AG04450 (cell line): ENCODE results near the gene ACVRL1. TPM values are rescaled to one million over a fixed set of nuclear protein-coding genes. Genes with fewer than 3 reads are reported as not detected.

Source experiments
- CTCF ChIA-PET: fragments of 300-600, 350-600 bp; formaldehyde crosslinking; extraction: SDS; loops from one replicate; lab custom pipeline; 2022; ENCODE audit warnings: antibody characterized with exemption, inconsistent platforms; lab: Charles Lee
- POLR2A ChIA-PET: fragments of 350-600 bp; formaldehyde crosslinking; extraction: SDS; loops from one replicate; lab custom pipeline; 2021; ENCODE audit warnings: antibody characterized with exemption, inconsistent platforms; lab: Yijun Ruan, JAX
- DNase-seq: peaks from one replicate; pipeline ENCODE4 v3.0.0-alpha.2; 2011; ENCODE audit warnings: low read depth, low spot score
- H3K27ac ChIP-seq: one replicate; pipeline ENCODE4 v1.5.1; 2012; ENCODE audit warnings: low read depth, low read length, control low read depth
- H3K27me3 ChIP-seq: one replicate; pipeline ENCODE4 v1.6.0; 2012; ENCODE audit warnings: low read length; ENCODE audit not compliant: control insufficient read depth, insufficient read depth
- H3K4me3 ChIP-seq: 2 replicates; pipeline ENCODE4 v1.5.1; 2011; ENCODE audit warnings: mild to moderate bottlenecking, low read depth, low read length, control low read depth
- H3K9me3 ChIP-seq: 2 replicates; pipeline ENCODE4 v1.5.1; 2012; ENCODE audit warnings: low read length; ENCODE audit not compliant: control insufficient read depth, insufficient read depth
- CTCF ChIP-seq: IDR thresholded peaks from 2 replicates; pipeline ENCODE4 v1.5.1; 2011; ENCODE audit warnings: low read depth, low read length, control low read depth, inconsistent platforms
- polyA plus RNA-seq: library from polyadenylated mRNA; depleted of rRNA; stranded (reverse); fragments of >200 nt; gene quantifications from 2 replicates; pipeline ENCODE4 v1.2.3, GENCODE V29; 2011

ACVRL1 gene
- polyA plus RNA-seq, 1 experiment = 11.1 TPM

GRCh38 chr12:51955702-51956101 is 48.4 kb downstream of the ACVRL1 start:
- H3K4me3 ChIP-seq = no peak overlapping the region
- CTCF ChIA-PET = interaction anchor here (5.3 kb wide), 1 partner anchor 15 kb away, joined by 24 read pairs; no protein-coding TSS in a partner anchor

GRCh38 chr12:51958542-51958941 is 51.2 kb downstream of the ACVRL1 start:
- Histone ChIP-seq H3K27me3 (no peaks in the 10 kb centered on the region), H3K27ac (no peak overlapping the region), H3K9me3 (no peaks in the 10 kb centered on the region), H3K4me3 (no peak overlapping the region)
- ChIA-PET CTCF (interaction anchor here (1.5 to 4.4 kb wide), 3 partner anchors 12 to 67 kb away, joined by 3 to 33 read pairs (median 5); no protein-coding TSS in a partner anchor), POLR2A (no interaction called here)
- no peak for DNase-seq
- no peak for TF ChIP-seq CTCF

More at GRCh38 chr12:51955702-51956101, 48.4 kb downstream of the ACVRL1 start:
- TF ChIP-seq CTCF = no peak
- Histone ChIP-seq H3K27me3 (no peaks in the 10 kb centered on the region), H3K27ac (no peak overlapping the region), H3K9me3 (no peaks in the 10 kb centered on the region; the same call in 1 of the 2 replicates)
- no peak for DNase-seq
- POLR2A ChIA-PET = no interaction called here

GRCh38 chr12:51959211-51959610 is 51.9 kb downstream of the ACVRL1 start:
- POLR2A ChIA-PET = no interaction called here
- CTCF ChIA-PET = interaction anchor here (0.8 to 4.4 kb wide), 4 partner anchors 11 to 66 kb away, joined by 3 to 33 read pairs (median 4); no protein-coding TSS in a partner anchor
- no peaks in the 10 kb centered on the region for H3K9me3 ChIP-seq
- H3K4me3 ChIP-seq = no peak overlapping the region
- TF ChIP-seq CTCF = no peak
- H3K27me3 ChIP-seq = no peaks in the 10 kb centered on the region
- DNase-seq = no peak
- no peak overlapping the region for H3K27ac ChIP-seq

GRCh38 chr12:51959921-51960320 is 52.6 kb downstream of the ACVRL1 start:
- no peak for DNase-seq
- ChIA-PET CTCF (interaction anchor here (0.8 to 4.4 kb wide), 3 partner anchors 11 to 65 kb away, joined by 3 to 33 read pairs (median 5); no protein-coding TSS in a partner anchor), POLR2A (no interaction called here)
- Histone ChIP-seq H3K27ac (no peak overlapping the region), H3K4me3 (no peak overlapping the region), H3K27me3 (no peaks in the 10 kb centered on the region), H3K9me3 (no peaks in the 10 kb centered on the region)
- no peak for TF ChIP-seq CTCF

GRCh38 chr12:51960488-51960887 is 53.2 kb downstream of the ACVRL1 start:
- Histone ChIP-seq H3K9me3 (no peaks in the 10 kb centered on the region), H3K27me3 (no peaks in the 10 kb centered on the region), H3K27ac (no peak overlapping the region), H3K4me3 (no peak overlapping the region)
- no peak for DNase-seq
- ChIA-PET POLR2A (no interaction called here), CTCF (interaction anchor here (4.4 kb wide), 1 partner anchor 10 kb away, joined by 33 read pairs; no protein-coding TSS in a partner anchor)
- no peak for TF ChIP-seq CTCF
